GM19043 (cell line): ENCODE data around the gene NOL4L.
"Not testable (repeated sequence)": the region's sequence is repeated elsewhere in the genome, so short reads cannot be mapped to it uniquely, and the experiment has no call there.

Source experiments
- ATAC-seq: cut with Tn5 transposase; IDR thresholded peaks from one replicate; pipeline ENCODE4 v1.9.1; 2021; ENCODE audit warnings: low read depth; ENCODE audit not compliant: unreplicated experiment

Gene NOL4L

GRCh38 chr20:32513031-32513866 is 71.9 kb downstream of the NOL4L start:
- no peak for ATAC-seq

- no peak for ATAC-seq
Measured at GRCh38 chr20:32512047-32512385, 73.1 kb downstream of the NOL4L start.

- no peak for ATAC-seq
Measured at GRCh38 chr20:32511358-32512046, 73.6 kb downstream of the NOL4L start.

GRCh38 chr20:32510601-32511357 is 74.4 kb downstream of the NOL4L start:
- ATAC-seq = no peak

DNA sequence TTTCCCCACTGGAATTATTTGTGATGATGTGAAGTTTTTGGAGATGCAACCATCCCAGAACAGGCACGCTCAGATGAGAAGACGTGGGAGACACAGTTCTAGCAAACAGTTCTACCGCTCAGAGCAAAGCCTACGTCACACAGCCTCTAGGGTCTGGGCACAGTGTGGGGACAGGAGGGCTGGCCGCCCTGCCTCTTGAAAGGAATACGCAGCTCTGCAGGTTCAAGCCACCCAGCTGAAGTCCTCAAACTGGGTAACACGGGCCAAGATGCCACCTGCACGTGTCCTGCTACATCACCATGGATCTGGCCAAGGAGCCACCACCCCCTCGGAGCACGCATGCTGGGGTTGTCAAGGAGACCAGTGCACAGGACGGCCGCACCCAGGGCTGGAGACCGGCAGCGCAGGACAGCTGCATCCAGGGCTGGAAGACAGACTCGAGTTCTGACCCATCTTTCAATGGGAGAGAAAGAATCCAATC is 75.0 kb downstream of the NOL4L start:
- ATAC-seq = no peak

- ATAC-seq = no peak
Measured at GRCh38 chr20:32509639-32510066, 75.5 kb downstream of the NOL4L start.

DNA sequence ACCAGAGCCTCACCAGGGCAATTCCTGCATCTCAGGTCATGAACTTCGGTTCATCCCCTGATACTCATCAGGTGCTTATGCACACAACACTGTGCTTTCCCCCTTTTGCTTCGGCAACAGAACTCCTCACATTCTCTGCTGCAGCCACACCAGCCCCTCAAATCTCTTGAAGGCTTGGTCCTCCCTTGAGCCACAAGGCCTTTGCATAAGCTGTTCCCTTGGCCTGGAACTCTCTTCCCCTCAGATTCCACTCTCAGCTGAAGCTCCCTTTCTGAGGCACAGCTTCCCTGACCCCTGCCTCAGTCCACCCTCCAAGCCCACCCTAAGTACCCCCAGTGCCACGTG is 76.4 kb downstream of the NOL4L start:
- ATAC-seq = no peak

DNA sequence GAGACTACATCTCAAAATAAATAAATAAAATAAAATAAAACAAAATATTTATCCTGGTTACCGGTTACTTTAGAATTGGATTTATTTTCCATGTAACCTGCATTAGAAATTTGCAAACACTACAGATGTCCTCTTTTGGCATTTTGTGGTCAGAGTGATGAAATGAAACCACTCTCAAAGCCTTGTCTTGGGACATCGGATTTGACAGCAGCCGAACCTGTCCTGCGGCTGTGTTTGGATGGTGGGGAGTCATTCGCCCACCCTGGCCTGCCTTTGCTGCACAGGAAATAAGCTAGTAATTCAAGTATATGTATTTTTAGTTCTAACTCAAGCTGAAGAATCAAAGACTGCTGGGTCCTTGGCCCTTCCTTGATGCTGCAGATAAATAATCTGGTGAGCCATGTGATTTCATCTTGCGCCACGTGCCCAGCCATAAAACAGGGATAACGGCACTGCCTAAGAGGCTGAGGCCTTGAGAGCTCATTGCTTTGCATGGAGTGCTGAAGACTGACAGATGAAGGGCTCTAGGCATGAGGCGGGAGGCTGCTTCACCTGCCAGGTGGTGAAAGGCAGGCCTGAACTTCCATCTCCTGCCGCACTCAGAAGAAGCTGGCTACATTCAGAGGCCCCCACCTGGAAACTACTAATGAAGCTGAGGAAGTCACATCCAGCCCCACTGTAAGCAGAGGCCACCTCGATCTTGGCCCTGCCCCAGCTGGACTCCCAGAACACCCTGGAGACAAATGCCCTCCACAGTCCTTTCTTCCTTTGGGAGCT is 76.9 kb downstream of the NOL4L start:
- ATAC-seq = no peak

DNA sequence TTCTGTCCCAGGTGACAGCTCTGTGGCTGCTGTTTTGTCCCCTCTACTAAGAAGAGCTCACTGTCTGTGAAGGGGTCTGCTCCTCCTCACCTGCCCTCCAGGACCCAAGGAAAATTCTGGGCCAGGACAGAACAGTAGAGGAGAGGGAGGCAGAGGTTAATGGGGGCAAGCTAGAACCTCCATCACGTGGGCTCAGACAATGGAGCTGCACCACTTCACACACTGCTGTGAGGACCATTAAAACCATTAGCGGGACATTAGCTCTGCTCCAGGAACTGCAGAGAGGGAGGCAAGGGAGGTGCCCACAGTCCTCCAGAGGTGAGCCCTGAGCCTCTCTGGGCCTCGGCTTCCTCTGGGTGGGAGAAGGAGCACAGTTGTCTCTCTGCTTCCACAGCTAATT is 78.4 kb downstream of the NOL4L start:
- no peak for ATAC-seq

DNA sequence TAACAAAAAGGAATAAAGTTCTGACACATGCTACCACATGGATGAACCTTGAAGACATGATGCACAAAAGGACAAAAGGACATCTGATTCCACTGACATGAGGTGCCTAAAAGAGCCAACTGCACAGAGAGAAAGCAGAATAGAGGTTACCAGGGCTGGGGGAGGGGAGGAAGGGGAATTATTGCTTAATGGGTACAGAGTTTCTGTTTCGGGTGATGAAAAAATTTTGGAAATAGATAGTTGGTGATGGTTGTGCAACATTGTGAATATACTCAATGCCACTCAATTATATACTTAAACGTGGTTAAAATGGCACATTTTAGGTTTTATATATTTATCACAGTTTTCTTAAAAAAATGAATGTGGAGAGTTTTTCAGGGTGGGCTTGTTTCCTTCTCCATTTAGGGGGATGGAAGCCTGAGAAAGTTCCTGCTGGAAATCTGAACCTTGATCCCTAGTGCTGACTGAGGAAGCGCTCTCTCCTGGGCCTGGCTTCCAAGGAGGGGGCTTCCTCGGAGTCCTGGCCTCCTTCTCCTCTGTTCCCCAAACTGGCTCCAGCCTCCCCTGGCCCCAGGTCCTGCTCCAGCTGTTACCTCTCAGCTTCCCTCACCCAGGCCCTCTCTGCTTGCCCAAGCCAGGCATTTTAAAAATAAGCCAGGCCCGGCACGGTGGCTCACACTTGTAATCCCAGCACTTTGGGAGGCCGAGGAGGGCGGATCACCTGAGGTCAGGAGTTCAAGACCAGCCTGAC is 79.2 kb downstream of the NOL4L start:
- ATAC-seq = no peak

DNA sequence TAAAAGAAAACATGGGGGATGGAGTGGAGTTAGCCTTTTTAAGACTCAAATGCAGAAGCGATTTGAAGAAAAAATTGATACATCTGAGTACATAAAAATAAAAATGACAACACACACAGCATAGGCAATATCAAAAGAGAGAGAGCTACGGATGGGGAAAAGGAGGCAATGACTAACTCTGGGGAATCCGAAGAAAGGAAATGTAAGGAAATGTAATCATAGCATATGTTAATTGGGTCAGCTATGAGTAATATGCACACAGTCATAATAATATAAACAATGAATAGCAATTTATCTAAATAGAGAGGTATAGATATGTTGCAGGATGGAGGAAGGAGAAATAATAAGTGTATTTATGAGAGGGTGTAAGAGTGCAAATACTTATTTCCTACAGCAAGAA is 83.4 kb downstream of the NOL4L start:
- no peak for ATAC-seq

DNA sequence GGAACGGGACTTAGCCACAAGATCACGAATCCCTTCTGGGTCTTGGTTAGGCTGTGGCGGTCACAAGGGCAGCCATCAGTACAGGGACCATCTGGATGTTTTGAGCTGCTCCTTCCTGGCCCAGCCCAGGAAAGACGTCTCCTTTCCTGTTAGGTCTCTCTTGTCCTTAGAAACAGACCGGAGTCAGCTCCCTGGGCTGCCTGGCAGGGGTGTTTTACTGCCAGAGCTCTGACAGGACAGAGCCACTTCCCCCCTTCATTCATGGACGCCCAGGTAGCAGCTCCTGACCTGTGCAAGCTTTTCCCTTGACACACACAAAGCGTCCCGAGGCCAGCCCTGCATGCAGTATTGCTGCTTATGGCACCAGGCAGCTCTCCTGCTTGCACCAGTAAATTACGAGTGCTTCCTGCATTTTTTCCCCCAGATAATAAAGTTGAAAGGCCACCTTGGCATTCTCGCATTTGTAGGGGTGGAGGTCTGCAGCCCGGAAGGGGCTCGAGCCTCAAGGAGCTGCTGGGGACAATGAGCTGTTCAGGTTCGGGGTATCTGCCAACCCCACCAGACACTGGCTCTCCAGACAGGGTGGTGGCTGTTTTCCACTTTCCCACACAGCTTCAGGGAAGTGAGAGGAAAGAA is 87.4 kb downstream of the NOL4L start:
- ATAC-seq = no peak

DNA sequence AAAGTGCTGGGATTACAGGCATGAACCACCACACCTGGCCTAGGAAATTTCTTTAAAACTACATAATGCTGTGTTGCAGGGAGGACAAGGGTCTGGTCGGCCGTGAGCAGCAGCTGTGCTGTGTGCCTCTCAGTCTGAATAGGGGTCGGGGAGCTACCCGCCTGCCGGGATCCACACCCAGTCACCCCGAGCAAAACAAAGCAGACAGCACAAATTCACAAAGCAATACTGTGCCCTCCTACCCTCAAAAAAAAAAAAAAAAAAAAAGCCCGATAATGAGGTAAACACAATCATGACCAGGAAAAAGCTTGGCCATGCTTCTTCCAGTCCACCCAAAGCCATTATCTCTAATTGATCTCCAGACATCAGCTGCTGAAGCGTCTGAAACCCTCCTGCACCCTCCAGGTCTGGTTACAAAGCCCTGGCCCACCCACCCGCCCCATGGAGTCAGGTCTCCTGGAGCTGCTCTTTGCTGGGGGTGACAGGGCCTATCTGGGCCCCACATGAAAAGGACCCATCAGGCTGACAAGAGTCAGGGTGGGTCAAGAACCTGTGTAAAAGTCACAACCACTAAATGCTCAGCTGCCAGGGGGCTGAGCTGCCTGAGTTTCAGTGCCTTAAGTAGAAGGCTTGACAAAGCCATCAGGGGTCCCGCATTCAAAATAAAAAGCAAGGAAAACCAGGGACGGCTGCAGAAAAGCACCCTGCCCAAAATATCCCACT is 88.2 kb downstream of the NOL4L start:
- no peak for ATAC-seq

DNA sequence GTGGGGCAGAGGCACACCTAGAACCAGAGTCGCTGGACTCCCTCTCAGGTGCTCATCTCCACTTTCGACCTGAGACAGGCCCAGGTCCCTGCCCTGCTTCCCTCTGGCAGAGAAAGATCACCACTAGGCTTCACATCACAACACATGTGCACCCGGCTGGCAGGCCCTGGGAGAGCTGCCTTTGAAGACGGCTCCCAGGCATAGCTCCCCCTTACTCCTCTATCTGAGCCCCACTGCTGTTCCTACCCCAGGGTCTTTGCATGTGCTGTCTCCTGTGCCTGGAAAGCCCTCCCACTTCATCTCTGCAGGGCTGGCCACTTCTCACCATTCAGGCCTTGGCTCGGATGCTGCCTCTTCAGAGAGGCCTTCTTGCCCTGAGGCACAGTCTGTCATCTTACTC is 89.2 kb downstream of the NOL4L start:
- ATAC-seq = no peak

DNA sequence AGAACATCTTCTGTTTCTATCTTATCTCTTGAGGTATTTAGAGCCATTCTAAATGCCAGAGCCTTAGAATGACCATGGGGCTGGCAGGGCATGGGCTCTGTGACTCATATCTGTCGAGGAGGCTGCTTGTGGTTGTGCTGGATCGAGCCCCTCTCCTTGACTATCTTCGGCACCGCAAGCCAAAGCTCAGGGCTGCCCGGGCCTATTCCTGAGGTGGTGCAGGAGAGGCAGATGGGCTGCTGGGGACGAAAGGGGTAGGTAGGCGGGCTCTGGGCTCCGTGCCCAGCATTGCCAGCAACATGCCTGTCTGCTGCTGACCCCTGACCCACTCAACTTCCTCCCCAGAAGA is 89.9 kb downstream of the NOL4L start:
- ATAC-seq = no peak

DNA sequence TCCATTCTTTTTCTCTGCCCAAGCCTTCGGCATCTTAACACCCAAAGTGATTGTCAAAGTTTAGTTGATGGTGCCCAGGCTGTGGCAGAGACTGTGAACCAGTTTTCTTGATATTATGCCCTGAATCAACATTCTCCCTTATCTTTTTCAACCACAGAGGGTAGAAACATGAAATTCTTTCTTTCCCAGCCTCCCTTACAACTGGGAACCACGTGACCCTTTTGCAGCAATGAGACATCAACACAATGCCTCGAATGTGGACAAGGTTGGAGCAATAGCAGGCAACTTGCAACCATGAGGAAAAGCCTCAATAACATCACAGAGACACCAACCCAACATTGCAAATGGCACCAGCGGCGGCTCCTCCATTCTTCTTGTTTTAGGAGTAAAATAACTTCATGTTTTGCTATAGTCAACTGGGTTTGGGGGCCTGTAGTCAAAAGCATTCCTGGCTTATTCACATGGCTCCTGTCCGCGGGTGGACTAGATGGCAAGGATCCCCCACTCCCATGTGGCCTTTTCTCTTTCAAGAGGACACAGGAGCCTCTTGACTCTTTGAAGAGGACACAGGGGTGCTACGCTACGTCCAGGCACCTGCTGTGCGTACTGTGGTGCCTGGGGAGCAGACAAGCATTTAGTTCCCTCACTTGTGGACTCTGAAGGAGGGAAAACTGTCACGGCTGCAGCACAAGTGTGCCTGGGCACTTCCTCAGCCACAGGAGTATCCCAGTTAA is 90.5 kb downstream of the NOL4L start:
- ATAC-seq = no peak

DNA sequence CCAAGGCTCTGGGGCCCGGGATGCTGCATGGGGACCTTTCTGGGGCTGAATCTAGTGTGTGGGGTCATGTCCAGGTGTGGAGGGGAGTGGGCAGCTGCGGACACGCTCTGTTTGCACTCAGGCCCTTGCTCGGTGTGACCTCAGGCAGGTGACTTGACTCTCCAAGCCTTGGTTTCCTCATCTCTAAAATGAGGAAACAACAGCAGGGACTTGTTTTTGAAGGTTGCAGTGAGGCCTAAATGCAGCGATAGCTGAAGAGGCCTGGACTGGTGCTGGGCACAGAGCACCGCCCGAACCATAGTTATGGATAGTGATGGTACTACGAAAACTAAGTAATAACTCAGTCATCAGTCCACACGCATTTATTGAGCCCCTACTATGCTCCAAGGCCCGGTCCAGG is 91.8 kb downstream of the NOL4L start:
- no peak for ATAC-seq

DNA sequence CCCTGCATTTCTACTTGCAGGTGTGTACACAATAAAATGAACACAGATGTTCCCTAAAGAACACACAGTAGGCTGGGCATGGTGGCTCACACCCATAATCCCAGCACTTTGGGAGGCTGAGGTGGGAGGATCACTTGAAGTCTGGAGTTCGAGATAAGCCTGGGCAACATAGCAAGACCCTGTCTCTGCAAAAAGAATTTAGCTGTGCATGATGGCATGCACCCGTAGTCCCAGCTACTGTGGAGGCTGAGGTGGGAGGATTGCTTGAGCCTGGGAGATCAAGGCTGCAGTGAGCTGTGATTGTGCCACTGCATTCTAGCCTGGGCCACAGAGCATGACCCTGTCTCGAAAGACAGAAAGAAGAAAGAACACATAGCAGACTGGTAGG is 93.4 kb downstream of the NOL4L start:
- not testable (repeated sequence) for ATAC-seq
